NCI-H1105 (cell line): ENCODE measurements around the gene KCNS3.
"Not testable (repeated sequence)": the region's sequence is repeated elsewhere in the genome, so short reads cannot be mapped to it uniquely, and the experiment has no call there.

Experiments used
- DNase-seq: peaks from one replicate; lab custom pipeline; 2025; lab: John Stamatoyannopoulos, UW

KCNS3 gene

DNA sequence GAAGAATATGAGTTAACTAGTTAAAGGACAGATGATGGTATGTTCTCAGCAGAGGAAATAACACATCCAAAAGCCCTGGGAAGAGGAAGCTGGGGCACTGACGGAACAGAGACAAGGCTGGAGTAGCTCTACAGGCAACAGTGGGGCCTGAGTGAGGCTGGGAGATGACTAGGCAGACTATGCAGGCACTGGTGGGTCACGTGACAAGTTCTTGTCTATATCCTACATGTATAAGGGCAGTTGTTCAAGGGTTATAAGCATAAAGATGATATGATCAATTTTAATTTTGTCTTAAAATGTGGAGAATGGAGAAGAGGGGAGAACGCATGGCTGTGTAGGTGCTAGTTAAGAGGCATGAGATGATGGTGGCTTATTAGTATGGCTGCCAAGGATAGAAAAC is 68.6 kb downstream of the KCNS3 start:
- DNase-seq = no peak

DNA sequence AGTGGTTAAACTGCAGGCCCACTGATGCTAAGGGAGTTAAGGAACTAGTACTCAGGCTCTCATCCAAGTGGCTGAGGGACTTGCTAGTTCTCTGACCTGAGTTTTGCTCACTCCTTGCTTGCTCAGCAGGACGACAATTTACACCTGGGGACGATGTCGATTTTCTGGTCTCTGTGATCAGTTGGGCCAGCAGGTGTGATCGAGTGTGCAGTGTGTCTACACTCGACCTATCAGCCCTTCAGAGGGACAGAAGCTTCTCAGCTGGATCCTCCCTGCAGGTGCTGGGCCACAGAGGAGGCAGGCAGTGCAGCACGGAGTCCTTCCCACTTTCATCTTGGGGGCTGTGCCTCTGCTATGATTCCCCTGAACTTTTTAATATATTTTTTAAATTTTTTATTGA is 71.5 kb downstream of the KCNS3 start:
- no peak for DNase-seq

DNA sequence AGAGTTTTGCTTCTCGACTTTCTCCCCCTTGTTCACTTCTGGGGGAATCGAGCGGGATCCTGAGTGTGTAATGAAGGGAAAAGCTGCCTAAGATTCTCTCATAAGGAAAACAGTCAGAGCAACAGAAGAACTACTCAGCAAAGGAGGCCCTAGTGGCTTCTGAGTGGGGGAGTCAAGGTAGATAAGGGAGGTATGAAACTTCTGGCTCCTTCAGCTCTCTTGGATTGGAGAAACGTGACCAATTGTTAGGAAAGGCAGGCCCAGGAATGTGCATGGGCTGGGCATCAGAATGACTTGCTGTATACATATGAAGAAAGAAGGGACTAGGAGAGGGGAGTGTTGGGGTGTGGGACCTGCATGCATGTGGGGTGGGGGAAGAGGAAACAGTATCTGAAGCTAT is 73.1 kb downstream of the KCNS3 start:
- DNase-seq = no peak

DNA sequence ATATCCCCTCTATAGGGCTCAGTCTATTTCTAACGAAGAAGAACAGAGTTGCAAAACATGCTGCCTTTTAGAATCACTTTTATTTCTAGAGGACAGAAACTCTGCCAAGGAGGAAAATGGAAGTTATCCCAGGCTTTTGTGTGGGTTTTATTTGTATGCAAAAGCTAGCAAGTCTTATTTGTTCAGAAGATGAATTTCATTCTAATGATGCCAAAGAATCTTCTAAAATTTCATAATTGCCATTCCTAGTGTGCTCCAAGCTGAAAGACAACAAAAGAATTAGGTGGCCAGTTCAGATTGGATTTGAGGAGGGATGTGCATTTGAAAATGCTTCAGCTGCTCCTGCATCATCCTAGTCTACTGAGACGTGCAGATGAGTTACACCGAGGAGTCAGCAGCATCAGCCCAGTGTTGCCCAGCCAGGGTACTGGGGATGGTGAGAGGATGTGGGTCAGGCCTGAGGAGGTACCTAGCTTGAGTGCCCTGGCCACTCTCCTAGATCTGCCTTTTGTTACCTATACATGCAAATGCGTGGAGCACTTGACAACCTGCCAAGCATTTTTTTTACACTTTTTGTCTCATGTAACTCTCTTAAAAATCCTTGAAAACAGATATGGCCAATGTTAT is 80.1 kb downstream of the KCNS3 start:
- DNase-seq = no peak

DNA sequence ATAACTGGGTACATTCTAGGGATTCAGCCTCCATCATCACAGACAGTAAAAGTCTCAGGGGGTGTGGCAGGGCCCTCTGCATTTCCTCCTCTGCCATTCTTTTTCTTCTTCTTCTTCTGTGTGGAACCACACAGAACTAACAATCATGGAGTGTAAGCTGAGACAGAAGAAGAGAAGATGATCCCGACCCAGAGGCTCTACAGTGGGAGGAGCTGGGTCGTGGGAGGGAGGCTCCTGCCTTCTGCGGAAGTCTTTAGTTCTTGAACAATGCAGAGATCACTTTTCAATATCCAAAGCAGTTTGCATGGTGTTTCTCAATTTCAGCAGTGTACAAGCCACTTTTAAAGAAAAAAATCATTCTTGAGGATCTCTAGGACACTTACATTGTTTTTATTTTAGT is 80.9 kb downstream of the KCNS3 start:
- DNase-seq = no peak

DNA sequence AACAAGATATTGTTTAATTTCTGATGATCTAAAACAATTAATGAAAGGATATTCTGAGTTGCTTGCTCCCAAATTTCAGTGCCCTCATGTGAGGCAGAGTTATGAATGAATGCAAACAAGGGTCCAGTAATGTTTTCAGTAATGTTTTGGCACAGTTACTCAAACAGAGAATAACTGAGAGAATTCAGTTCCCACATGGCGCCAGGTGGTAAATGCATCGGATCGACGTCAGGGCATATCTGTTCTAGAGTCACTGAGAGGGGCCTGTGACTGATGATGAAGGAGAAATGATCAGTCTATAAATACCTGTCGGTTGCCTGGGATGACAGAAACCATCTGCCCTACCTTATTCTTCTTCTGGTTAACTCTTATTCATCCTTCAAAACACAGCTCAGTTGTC is 81.4 kb downstream of the KCNS3 start:
- DNase-seq = no peak

DNA sequence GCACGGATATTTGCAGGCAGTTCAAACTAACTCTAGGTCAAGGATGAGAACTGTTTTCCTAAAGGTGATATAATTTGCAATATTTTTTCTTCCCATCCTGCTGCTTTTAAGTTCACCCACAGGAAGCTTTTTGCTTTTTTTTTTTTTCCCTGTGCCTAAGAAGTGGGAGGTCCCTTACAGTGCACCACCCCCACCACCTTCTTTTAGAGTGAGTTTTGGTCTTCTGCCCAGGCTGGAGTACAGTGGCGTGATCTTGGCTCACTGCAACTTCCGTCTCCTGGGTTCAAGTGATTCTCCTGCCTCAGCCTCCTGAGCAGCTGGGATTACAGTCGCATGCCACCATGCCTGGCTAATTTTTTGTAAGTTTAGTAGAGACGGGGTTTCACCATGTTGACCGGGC is 82.5 kb downstream of the KCNS3 start:
- no peak for DNase-seq

DNA sequence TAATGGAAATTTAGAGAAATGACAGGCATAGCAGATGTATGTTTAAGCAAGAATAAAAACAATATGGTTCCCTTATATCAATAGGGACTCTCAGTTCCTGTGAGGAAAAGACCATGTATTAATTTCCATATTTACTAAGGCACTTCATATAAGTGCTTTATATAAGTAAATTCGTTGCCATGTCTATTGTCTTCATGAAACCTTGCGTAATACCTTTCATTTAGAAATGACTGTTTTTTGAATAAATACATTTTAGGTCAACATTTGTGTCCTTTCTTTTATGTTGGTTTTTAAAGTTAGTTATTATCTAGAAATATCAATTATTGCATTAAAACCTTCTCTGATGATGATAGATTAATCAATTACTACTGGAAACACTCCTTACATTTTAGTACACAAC is 83.3 kb downstream of the KCNS3 start:
- no peak for DNase-seq

DNA sequence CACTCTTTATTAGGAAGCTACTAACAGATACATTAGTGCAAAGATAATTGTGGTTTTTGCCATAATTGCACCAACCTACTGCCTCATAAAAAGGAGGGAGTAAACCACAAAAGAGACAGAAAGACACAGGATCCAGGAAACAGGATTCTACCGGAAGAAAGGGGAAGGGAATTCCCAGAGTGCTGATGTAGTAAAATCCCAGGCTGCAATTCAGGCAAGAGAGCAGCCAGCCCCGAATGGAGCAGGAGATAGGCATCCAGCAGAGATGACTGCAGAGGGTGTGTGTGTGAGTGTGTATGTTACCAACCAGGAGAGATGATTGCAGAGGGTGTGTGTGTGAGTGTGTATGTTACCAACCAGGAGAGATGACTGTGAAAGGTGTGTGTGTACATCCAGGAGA is 84.4 kb downstream of the KCNS3 start:
- DNase-seq = no peak

DNA sequence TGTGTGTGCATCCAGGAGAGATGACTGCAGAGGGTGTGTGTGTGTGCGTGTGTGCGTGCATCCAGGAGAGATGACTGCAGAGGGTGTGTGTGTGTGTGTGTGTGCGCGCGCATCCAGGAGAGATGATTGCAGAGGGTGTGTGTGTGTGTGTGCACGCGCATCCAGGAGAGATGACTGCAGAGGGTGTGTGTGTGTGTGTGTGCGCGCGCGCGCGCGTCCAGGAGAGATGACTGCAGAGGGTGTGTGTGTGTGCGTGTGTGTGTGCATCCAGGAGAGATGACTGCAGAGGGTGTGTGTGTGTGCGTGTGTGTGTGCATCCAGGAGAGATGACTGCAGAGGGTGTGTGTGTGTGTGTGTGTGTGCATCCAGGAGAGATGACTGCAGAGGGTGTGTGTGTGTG is 85.1 kb downstream of the KCNS3 start:
- DNase-seq = not testable (repeated sequence)

DNA sequence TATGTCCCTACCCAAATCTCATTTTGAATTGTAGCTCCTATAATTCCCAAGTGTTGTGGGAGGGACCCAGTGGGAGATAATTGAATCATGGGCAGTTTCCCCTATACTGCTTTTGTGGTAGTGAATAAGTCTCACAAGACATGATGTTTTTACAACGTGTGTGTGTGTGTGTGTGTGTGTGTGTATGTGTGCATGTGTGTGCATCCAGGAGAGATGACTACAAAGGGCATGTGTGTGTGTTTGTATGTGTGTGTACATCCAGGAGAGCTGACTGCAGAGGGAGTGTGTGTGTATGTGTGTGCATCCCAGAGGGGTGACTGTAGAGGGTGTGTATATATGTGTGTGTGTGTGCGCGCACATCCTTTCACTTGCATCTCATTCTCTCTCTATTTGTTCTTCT is 86.7 kb downstream of the KCNS3 start:
- DNase-seq = no peak

DNA sequence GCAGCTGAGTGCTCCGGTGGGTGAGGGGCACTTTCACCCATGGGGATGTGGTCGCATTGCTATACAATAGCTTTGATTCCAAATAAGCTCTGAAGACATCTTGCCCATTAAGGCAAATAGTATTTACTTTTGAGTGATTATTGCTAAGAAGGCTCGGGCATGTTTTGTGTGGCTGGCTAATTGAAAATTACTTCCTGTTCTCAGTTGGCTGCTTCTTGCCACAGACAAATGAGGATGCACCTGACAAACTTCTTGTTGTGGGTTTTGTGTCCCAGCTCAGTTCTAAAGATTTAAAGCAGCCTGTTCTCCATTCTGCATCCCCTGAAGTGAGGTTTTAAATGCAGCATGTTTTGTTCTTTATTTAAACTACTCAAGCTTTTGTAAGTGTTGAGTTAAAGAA is 88.3 kb downstream of the KCNS3 start:
- no peak for DNase-seq

DNA sequence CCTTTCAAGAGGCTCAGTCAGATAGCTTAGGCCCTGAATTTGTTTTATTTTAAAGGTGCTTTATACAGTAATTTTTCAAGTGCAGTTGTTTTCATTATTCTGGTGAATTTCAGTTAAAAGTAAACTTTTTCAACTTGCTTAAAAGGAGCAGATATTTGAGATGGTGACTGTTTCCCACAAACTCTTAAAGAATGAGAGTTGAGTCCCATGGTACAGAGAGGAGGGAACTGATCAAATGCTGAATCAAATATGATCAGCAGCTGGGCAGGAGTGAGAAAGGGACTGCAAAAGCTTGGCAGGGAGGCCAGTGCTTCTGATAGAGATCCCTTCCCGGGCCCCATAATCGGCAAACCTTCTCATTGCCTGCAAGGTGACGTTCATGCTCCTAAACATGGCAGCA is 91.2 kb downstream of the KCNS3 start:
- DNase-seq = no peak

DNA sequence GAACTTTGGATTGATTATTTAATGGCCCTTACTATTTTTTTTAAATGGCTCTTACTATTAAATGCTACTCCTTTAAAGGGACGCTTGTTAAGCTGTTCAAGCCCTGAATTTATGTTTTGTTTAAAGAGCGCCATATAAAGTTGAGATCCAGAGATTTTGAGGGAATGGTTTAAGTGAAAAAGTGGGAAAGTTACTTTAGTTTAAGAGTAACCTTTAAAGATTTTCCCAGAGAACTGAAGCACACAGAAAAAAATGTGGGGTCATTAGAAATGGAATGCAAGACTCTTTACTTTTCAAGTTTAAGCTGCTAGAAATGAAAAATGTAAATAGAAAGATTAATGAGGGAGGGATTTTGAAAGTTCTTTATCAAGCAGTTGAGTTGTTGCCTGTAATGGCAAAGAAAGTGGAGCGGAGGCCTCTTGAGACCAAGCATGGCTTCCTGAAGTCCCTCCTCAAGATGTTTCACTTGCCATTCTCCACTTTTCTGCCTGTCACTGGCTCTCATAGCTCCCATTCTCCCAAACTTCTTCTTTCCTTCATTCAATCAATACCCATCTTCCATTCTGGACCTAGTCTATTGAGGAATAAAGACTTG is 93.2 kb downstream of the KCNS3 start:
- no peak for DNase-seq

DNA sequence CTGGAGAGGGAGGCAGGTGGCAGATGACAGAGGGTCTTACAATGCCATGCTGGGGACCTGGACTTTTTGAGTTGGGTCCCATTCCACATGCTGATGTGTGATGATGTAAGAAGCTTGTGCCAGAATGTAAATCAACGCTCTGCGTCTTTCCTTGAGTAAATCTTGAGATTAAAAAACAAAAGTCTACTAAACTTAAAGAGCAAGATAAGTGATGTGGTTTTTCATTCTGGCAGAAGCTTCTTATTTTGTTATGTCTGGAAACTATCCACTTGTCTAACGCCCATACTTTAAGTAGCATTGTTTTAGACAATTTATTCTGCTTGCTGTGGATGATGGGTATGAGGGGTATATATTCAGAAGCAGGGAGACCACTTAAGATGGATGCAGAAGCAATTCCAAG is 94.5 kb downstream of the KCNS3 start:
- no peak for DNase-seq

DNA sequence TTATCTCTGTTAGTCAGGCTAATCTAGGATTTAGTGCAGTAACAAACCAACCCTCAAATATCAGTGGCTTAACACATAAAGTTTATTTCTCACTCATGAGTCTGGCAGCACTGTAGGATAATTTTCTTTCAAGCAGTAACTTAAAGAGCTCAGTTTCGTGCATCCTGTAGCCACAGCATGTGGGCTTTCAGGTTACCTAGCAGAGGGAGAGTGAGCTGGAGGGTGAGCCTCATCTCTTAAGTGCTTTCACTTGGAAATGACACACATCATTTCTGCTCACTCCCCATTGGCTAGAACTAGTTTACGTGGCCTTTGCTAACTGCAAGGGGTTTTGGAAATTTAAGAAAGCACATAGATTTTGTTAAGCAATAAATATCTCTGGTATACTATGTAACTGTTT is 96.9 kb downstream of the KCNS3 start:
- DNase-seq = no peak

DNA sequence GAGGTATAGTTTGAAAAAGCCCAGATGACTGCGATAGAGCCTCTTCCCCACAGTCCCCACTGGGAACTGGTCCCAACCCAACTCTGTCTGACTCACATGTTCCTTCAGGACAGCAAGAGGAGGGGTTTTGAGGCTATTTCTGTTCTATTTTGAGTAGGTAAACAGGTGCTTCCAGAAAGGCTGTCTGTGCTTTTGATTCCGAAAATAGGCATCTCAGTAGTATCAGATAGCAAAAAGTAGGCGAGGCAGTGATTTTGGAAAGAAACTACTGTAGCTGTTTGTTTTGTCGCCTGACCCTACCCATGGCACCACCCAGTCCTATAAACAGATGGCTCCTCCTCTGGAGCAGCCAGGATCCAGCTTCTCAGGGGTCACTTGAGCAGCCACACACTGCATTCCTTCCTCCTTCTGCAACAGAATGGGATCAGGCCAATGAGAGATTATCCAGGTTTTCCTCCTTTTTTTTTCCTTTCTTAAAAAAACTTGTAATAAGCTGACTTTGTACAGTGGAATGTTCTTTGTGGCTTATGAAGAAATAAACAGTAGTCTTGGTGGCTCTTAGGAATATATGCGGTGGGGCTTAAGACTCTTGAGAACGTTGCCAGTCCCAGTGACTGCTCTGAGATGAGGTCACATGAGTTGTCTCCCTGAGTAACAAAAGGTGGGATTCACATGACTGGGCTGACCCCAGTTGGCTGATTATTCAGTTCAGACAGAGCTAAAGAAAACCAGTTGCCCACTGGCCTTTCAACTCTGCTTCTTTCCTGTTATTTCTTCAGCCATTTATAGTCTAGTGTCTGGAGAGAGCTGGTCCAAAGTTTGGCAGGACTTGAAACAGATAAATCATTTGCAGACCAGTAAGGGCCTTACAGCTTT is 98.6 kb downstream of the KCNS3 start:
- DNase-seq = no peak

DNA sequence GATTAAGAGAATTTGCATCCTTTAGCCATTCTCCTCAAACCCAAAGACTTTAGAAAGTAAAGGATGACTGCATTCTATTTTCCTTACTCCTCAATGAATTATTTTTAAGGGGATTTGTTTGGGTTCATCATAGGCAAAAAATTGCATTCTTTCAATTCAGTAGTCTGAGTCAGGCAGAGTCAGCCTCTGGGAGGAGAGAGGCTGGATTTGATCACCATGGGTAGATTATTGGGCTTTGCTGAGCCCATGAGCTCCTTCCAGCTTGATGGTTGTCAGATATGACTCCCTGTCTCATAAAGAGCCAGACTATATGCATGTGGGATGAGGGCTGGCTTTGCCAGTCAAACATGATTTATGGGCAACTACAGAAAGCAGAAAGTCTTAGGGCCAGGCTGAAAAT is 101.2 kb downstream of the KCNS3 start:
- DNase-seq = no peak

DNA sequence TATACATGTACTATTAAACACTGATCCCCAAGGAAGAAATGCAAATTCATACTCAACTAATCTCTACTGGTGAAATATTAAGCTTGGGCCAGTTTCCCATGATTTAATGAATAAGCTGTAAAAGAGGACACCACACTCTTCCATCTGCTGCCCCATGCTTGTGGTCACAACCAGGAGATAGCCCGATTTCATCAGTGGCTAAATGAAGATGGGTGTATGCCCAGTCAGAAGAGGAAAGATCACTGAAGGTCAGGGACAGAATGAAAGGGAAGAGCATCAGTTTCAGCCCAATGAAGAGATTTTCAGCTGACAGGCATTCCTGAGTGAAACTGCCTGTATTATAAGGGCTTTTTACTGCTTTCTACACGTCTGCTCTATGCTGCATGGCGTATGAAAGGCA is 103.5 kb downstream of the KCNS3 start:
- no peak for DNase-seq
